SK-N-MC (cell line): ENCODE results near the gene PNKP.

Experiments
- EZH2 ChIP-seq: fragments of 200-600 bp; sonication (generic); IDR thresholded peaks from one replicate; pipeline ENCODE4 v1.6.1; 2017; ENCODE audit warnings: antibody characterized with exemption
- FOXP2 ChIP-seq: optimal IDR thresholded peaks from 2 replicates; pipeline ENCODE3; 2011; ENCODE audit warnings: mild to moderate bottlenecking, moderate library complexity; ENCODE audit not compliant: insufficient read depth; ENCODE audit errors: extremely low read length, control extremely low read depth
- POLR2AphosphoS5 ChIP-seq: IDR thresholded peaks from 2 replicates; pipeline ENCODE4 v1.6.1; 2012; ENCODE audit warnings: mild to moderate bottlenecking, low read depth, low read length, borderline replicate concordance

GRCh38 chr19:49907745-49908446 lies 40.5 kb upstream of the PNKP start:
- TF ChIP-seq POLR2AphosphoS5: no peak
- no peak for TF ChIP-seq EZH2
- TF ChIP-seq FOXP2: no peak
